Sigmoid colon (tissue), 7 donors: Measurements from ENCODE around the gene SPTBN4. TPM values are rescaled to one million over a fixed set of nuclear protein-coding genes. Genes with fewer than 3 reads are reported as not detected.

ENCODE experiments used
- DNase-seq: peaks from one replicate; pipeline ENCODE4 v3.0.0-alpha.2; 2019
- H3K27ac ChIP-seq, 4 donors: fragments of 200-600 bp; sonication (generic); one replicate each; pipeline ENCODE4 v1.5.1; 2016 to 2019; ENCODE audit warnings: mild to moderate bottlenecking in 1 of 4
- H3K27me3 ChIP-seq, 3 donors: fragments of 200-600 bp; sonication (generic); one replicate each; pipeline ENCODE4 v1.5.1; 2019; ENCODE audit warnings: mild to moderate bottlenecking in 1 of 3
- H3K36me3 ChIP-seq, 4 donors: fragments of 200-600 bp; sonication (generic); one replicate each; pipeline ENCODE4 v1.5.1; 2016 to 2019
- H3K4me1 ChIP-seq, 4 donors: fragments of 200-600 bp; sonication (generic); one replicate each; pipeline ENCODE4 v1.5.1; 2017 to 2019
- H3K4me3 ChIP-seq, 4 donors: fragments of 200-600 bp; sonication (generic); one replicate each; pipeline ENCODE4 v1.5.1; 2017 to 2019; ENCODE audit warnings: mild to moderate bottlenecking in 2 of 4, moderate library complexity in 1 of 4
- H3K9me3 ChIP-seq, 4 donors: fragments of 200-600 bp in 3 of 4; sonication (generic) in 3 of 4; one replicate each; pipeline versions ENCODE4 v1.5.1 to v1.6.1; 2013 to 2019
- CTCF ChIP-seq, 4 experiments: fragments of 450-650 bp in 3 of 4; fragments of 200-600 bp in 1 of 4; IDR thresholded peaks; one replicate each; pipeline ENCODE4 v1.5.1; 2016 to 2019; ENCODE audit warnings: antibody characterized with exemption in 4 of 4, mild to moderate bottlenecking in 3 of 4, moderate library complexity in 2 of 4
- EP300 ChIP-seq, 4 donors: sonication (generic); formaldehyde crosslinking; IDR thresholded peaks; one replicate each; pipeline ENCODE4 v1.6.1; 2017; ENCODE audit warnings: antibody characterized with exemption in 4 of 4
- POLR2A ChIP-seq, 2 donors: fragments of 450-650 bp; IDR thresholded peaks; one replicate each; pipeline ENCODE4 v1.6.1; 2016; ENCODE audit warnings: antibody characterized with exemption in 2 of 2, mild to moderate bottlenecking in 2 of 2, moderate library complexity in 2 of 2
- POLR2AphosphoS5 ChIP-seq, 4 donors: sonication (generic); formaldehyde crosslinking; IDR thresholded peaks; one replicate each; pipeline ENCODE4 v1.6.1; 2017; ENCODE audit warnings: antibody characterized with exemption in 4 of 4
- WGBS, 2 donors: extraction: QIAGEN DNeasy Blood & Tissue Kit; methylation state at CpG; one replicate each; pipeline ENCODE4 v1.1.7; 2013; 5-methylcytosine and 5-hydroxymethylcytosine counted together
- intact Hi-C: fragments of 100-400 bp; cut with DNase I; formaldehyde crosslinking; loops from one replicate; pipeline ENCODE4 v1.15.1; 2023
- polyA plus RNA-seq, 3 donors: library from polyadenylated mRNA; stranded (reverse); fragments of 200-250 nt; gene quantifications; one replicate each; pipeline ENCODE4 v1.2.3, GENCODE V29; 2013
- total RNA-seq, 4 donors: library from RNA; depleted of rRNA; stranded (reverse); fragments of >200 nt; gene quantifications; one replicate each; pipeline ENCODE4 v1.1.0, GENCODE V29; 2016
- donor health status: healthy with polysubstance abuse.
- donor health status: Bipolar disorder and iron deficiency.
- donor health status: healthy.

SPTBN4 gene
- total and polyA plus RNA-seq, 7 donors, result 0.23 to 5.0 (median 1.8) TPM; not detected in 1

DNA sequence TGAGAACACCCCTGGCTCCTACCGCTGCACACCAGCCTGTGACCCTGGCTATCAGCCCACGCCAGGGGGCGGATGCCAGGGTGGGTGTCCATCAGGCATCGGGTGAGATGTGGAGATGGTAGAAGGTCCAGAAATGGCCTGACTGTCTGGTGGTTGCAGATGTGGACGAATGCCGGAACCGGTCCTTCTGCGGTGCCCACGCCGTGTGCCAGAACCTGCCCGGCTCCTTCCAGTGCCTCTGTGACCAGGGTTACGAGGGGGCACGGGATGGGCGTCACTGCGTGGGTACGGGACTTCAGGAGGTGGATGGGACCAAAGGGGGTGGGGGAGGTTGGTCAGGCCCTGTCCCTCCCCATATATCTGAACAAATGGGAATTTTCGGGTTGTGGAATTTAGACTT lies 150.1 kb downstream of the SPTBN4 start:
- H3K9me3 ChIP-seq, result no peaks in the 10 kb centered on the region
- no peak for TF ChIP-seq CTCF (IDR thresholded peaks at IDR 0.05)
- TF ChIP-seq EP300 (IDR thresholded peaks at IDR 0.05), result no peak
- no peak for TF ChIP-seq POLR2A (IDR thresholded peaks at IDR 0.05)
- TF ChIP-seq POLR2AphosphoS5 (IDR thresholded peaks at IDR 0.05), result no peak
- H3K4me3 ChIP-seq, result no peak overlapping the region
- intact Hi-C loops, result no loop called here
- peaks cover 0 to 27% (median 17%) of the 10 kb centered on the region in 4 donors for H3K4me1 ChIP-seq
- 95 to 98% methylated on average over 17 of the region's 17 CpGs for WGBS, 2 donors
- peaks cover 7 to 36% (median 21%) of the 10 kb centered on the region in 3 donors for H3K27me3 ChIP-seq
- DNase-seq, result no peak
- H3K36me3 ChIP-seq, result peaks cover 0 to 33% (median 2%) of the 10 kb centered on the region in 4 donors
- no peak overlapping the region for H3K27ac ChIP-seq

- Histone ChIP-seq H3K27me3 (peaks cover 7 to 30% (median 20%) of the 10 kb centered on the region in 3 donors), H3K4me3 (no peak overlapping the region), H3K36me3 (peaks cover 0 to 40% (median 2%) of the 10 kb centered on the region in 4 donors), H3K4me1 (peaks cover 0 to 27% (median 17%) of the 10 kb centered on the region in 4 donors), H3K27ac (no peak overlapping the region), H3K9me3 (no peaks in the 10 kb centered on the region)
- intact Hi-C loops, result no loop called here
- no peak for DNase-seq
- no peak for TF ChIP-seq POLR2A (IDR thresholded peaks at IDR 0.05)
- 92 to 93% methylated on average over 4 of the region's 4 CpGs for WGBS, 2 donors
These were observed 151.2 kb downstream of the SPTBN4 start for GRCh38 chr19:40617961-40618360.

DNA sequence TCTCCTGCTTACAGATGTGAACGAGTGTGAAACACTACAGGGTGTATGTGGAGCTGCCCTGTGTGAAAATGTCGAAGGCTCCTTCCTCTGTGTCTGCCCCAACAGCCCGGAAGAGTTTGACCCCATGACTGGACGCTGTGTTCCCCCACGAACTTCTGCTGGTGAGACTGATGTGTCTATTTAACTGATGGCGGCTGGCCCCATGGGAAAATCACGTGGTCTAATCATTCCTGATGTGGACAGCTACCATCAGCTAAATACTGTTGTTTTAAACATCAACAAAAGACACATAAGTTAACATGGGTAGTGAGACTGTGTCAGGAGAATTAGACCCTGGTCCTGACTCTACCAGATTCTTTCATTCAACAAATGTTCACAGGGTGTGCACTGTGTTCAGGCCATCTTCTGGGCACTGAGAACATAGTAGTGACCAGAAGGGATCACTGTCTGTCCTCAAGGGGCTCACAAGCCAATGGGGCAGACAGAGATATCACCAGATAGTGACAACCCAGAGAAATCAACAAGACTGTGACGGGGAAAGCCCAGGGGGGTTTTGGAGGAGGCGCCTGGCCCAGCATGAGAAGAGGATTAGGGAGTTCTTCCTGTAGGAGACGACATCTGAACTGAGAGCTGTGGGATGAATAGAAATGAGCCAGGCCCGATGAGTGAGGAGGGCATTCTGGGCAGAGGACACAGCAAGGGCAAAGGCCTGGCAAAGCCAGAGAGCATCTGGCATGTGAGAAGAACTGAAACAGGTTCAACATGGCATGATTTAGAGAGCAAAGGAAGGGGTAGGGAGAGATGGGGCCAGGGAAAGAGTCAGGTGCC lies 152.7 kb downstream of the SPTBN4 start:
- WGBS, 2 donors, result 80 to 81% methylated on average over 11 of the region's 11 CpGs
- no peaks in the 10 kb centered on the region for H3K9me3 ChIP-seq
- peaks cover 0 to 47% (median 2%) of the 10 kb centered on the region in 4 donors for H3K36me3 ChIP-seq
- TF ChIP-seq POLR2AphosphoS5 (IDR thresholded peaks at IDR 0.05) (no peak), POLR2A (IDR thresholded peaks at IDR 0.05) (no peak), EP300 (IDR thresholded peaks at IDR 0.05) (no peak), CTCF (IDR thresholded peaks at IDR 0.05) (no peak)
- no peak overlapping the region for H3K4me3 ChIP-seq
- peaks cover 0 to 15% (median 4%) of the 10 kb centered on the region in 3 donors for H3K27me3 ChIP-seq
- peaks cover 0 to 15% (median 8%) of the 10 kb centered on the region in 4 donors for H3K4me1 ChIP-seq
- DNase-seq, result no peak
- intact Hi-C loops, result no loop called here
- H3K27ac ChIP-seq, result no peak overlapping the region

DNA sequence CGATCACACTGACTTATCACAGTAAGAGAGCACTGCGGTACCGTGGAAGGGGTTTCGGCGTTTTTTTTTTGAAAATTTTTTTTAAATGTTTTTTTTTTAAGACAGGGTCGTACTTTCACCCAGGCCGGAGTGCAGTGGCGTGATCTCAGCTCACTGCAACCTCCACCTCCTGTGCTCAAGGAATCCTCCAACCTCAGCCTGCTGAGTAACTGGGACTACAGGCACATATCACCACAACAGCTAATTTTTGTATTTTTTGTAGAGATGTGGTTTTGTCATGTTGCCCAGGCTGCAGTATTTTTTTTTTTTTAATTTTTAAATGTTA lies 153.3 kb downstream of the SPTBN4 start:
- Histone ChIP-seq H3K9me3 (no peaks in the 10 kb centered on the region), H3K27me3 (peaks cover 0 to 10% (median 0%) of the 10 kb centered on the region in 3 donors), H3K4me3 (no peak overlapping the region), H3K36me3 (peaks cover 0 to 47% (median 2%) of the 10 kb centered on the region in 4 donors), H3K4me1 (peaks cover 0 to 9% (median 3%) of the 10 kb centered on the region in 4 donors), H3K27ac (no peak overlapping the region)
- 93 to 95% methylated on average over 8 of the region's 8 CpGs for WGBS, 2 donors
- TF ChIP-seq POLR2AphosphoS5 (IDR thresholded peaks at IDR 0.05) (no peak), POLR2A (IDR thresholded peaks at IDR 0.05) (no peak), CTCF (IDR thresholded peaks at IDR 0.05) (no peak), EP300 (IDR thresholded peaks at IDR 0.05) (no peak)
- DNase-seq, result no peak
- intact Hi-C loops, result no loop called here

- Histone ChIP-seq H3K9me3 (no peaks in the 10 kb centered on the region), H3K4me1 (peaks cover 0 to 4% (median 0%) of the 10 kb centered on the region in 4 donors), H3K27ac (no peak overlapping the region), H3K4me3 (no peak overlapping the region), H3K27me3 (no peaks in the 10 kb centered on the region), H3K36me3 (peaks cover 0 to 57% (median 2%) of the 10 kb centered on the region in 4 donors)
- DNase-seq, result no peak
- intact Hi-C loops, result no loop called here
- TF ChIP-seq EP300 (IDR thresholded peaks at IDR 0.05) (no peak), POLR2A (IDR thresholded peaks at IDR 0.05) (no peak), POLR2AphosphoS5 (IDR thresholded peaks at IDR 0.05) (no peak), CTCF (IDR thresholded peaks at IDR 0.05) (no peak)
- 76 to 97% methylated on average over 2 of the region's 2 CpGs for WGBS, 2 donors
These were observed 154.5 kb downstream of the SPTBN4 start for GRCh38 chr19:40621283-40621682.
